GM18909 (cell line): ENCODE measurements around the gene SLC4A1AP.

Source experiments
- ATAC-seq: cut with Tn5 transposase; IDR thresholded peaks from one replicate; pipeline ENCODE4 v1.9.1; 2021; ENCODE audit warnings: mild to moderate bottlenecking; ENCODE audit not compliant: unreplicated experiment, poor library complexity

SLC4A1AP gene

GRCh38 chr2:27697660-27698059 is 34.0 kb downstream of the SLC4A1AP start:
- no peak for ATAC-seq

DNA sequence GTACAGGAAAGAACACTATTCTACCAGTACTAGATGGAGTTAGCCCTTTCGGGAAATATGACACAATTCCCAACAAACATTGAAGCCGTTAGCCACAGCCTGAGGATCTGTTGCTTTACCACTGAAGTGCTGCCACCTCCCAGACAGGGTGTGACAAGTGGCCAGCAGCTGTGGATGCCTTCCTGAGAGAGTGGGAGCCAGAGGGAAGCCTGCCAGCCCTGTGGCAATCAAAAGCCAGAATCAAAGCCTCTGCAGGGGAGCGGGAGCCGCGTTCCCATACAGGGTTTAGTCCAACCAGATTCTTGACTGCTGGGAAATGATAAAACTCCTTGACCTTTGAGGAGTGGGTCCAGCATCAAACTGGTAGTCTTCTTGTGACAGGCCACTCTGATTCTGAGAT is 38.0 kb downstream of the SLC4A1AP start:
- no peak for ATAC-seq

DNA sequence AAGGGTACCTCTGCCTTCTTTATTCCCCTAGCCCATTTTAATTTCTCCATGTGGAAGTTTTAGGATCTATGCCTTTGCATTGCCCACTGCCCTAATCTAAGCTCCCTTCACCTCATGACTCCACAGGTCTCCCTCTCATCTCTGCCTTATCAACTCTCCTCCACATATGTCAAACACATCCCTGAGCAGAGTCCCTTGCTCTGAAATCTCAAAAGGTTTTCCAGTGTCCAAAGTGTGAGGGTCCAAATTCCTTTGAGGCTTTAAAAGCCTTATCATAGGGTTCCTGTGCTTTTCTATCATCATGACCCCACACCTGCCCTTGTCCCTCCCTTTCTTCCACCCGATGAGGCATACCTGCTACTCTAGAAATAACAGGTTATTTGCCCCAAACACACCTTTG is 38.6 kb downstream of the SLC4A1AP start:
- ATAC-seq, result no peak

- no peak for ATAC-seq
These were observed 40.1 kb downstream of the SLC4A1AP start for GRCh38 chr2:27703638-27704341.

GRCh38 chr2:27704342-27704876 is 40.7 kb downstream of the SLC4A1AP start:
- ATAC-seq, result no peak

DNA sequence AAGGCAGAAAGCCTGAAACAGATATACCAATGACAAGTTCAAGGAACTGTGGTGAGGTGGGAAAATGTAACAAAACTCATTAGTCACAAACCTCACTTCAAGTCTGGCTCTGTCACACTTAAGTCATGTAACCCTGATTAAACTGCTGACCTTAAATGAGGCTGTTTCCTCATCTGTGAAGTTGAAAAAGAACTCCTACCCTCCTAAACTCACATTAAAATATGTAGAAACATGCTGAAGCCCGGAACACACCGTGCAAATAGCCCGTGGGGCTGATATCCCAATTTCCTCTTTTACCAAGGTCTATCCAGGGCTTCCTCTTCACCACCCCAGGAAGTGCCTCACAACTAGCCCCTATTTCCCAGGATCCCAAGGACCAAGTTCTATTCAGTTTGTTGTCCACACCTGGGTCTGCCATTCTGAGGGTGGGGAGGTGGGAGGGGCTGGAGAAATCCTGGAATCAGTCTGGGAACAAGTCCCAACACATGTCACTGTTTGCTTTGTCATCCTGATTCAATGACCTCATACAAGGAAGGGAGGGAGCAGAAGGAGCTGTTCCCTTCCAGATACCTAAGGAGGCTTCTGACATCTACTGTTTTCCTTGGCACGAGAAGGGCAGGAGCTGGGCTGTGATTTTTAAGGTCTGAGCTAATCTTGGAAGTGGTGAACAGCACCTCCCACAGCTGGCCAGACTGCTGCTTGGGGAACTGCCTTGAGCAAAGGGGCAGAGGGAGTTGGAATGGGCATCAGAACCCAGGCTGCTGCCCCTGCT is 42.3 kb downstream of the SLC4A1AP start:
- no peak for ATAC-seq

DNA sequence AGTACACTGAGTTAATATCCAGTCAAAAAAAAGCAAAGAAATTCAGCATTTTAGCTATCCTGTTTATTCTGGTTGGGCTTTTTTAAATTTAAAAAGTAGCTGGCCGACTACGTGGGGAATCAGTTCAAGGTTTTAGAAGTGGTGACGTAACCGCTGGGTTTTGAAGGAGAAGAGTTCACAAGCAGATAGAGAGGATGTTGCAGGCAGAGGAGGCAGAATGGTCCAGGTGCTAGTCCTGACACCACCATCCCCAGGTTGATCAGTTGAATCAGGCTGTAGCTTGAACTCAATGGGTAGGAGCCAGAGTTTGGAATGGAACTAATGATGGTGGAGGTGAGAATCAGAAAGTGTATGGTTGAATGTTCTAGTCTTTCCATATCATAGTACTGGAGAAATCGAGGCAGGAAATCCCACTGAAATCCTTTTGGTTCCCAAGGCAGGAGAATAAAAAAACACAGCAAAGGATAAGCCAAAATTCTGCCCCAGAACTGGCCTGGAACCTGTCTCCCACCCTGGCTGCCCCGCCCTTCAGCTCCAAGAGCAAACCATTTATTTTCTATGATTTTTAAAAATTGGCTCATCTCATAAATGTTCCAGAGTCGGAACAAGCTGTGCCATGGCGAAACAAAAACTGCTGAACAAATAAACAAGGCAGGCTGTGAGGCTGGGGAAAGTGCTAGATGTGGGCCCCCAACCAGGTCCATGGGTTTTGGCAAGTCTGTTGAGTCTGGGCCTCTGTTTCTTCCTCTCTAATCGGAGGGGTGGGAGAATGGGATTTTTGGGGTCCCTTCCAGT is 44.0 kb downstream of the SLC4A1AP start:
- ATAC-seq, result no peak

DNA sequence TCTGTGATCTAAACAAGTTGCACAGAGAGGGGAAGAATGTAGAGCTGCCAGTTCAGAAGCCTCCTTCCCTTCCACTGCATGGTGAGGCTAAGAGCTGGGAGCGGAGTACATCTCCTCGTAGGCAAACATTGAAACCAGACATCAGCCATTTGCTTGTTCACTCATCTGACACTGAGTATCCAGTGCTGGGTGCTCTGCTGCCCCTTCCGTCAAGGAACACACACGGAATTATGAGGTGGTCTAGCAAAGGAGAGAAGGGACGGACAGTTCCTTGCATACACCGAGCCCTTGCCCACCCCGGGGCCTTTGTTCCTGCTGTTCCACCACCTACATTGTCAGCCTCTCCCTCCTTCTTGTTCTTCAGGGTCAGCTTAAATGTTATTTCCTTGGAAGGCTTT is 44.6 kb downstream of the SLC4A1AP start:
- ATAC-seq, result no peak

- ATAC-seq, result no peak
These were observed 45.0 kb downstream of the SLC4A1AP start for GRCh38 chr2:27708666-27709065.

DNA sequence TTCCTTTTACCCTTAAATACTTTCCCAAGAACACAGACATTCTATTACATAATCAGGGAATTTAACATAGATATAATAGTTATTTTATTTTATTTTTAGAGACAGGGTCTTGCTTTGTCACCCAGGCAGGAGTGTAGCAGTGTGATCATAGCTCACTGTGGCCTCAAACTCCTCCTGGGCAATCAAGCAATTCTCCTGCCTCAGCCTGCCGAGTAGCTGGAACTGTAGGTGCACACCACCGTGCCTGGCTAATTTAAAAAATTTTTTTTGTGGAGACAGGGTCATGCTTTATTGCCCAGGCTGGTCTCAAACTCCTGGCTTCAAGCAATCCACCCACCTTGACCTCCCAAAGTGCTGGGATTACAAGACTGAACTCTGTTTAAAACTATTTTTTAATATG is 45.6 kb downstream of the SLC4A1AP start:
- ATAC-seq, result no peak

DNA sequence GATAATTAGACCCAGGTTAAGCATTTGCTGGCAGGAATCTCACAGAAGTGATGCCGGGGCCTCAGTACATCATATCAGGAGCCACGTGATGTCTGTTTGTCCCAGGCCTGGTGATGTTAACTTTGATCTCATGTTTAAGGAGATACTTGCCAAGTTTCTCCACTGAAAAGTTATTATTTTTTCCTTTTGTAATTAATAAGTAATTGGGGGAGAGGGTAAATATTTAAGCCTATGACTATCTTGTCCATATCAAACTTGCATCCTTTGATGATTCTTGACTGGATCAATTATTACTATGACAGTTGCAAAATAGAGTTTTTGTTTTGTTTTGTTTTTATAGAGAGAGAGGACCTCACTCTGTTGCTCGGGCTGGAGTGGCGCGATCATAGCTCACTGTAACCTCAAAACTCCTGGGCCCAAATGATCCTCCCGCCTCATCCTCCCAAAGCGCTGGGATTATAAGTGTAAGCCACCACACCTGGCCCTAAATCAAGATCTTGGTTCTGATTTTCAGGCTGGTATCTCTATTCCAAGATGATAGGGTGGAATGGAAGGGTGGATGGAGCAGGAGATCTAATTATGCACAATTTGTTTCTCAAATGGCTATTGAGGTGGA is 46.4 kb downstream of the SLC4A1AP start:
- ATAC-seq, result no peak

- no peak for ATAC-seq
These were observed 47.1 kb downstream of the SLC4A1AP start for GRCh38 chr2:27710640-27711430.

DNA sequence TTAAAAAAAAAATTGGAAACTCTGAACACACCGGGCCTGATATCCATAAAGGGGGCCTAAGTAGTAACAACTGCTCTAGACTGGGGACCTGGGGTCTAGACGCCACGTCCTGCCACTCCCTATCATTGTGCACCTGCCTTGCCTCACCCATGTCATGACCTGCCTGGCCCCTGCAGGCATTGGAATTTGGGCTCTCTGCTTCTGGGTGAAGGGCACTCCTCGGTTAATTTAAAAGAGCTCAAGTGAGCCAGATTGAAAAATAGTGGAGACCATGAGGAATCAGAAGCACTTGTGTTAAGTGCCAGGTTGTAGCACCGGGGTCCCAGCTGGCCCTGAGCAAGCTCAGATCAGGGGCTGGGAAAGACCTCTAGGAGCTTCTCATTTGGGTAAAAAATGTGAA is 48.1 kb downstream of the SLC4A1AP start:
- no peak for ATAC-seq

DNA sequence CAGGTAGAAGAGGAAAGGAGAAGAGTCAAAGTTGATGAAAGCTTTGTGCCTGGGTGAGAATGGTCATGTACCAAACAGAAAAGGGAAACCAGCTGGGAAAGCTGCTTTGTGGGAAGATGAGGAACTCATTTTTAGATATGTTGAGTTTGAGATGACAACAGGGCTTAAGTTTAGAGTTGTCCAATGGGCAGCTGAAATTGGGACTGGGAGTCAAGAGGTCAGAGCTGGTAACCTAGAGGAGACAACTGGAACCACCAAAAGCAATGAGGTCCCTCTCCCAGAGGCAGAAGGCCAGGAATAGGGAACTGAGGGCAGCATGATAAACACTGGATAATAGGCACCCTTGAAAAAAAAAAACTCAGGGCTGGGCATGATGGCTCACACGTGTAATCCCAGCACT is 48.8 kb downstream of the SLC4A1AP start:
- no peak for ATAC-seq

DNA sequence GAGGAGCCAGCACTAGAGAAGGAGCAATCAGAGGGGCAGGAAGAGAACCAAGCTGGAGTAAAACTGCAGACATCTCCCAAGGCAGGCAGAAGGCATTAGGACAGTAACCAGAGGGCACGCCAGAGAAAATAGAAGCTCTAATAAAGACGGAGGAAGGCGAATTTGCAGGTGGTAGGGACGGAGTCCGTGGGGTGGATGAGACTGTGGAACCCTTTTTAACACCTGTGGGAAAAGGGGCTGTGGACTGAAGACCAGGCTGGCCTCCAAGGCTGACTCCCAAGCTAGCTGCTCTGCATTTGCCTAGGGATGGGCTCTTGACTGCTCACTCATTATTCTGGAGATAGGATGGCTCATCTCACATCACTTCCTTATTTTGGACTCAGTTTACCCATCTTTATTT is 49.5 kb downstream of the SLC4A1AP start:
- ATAC-seq, result no peak

DNA sequence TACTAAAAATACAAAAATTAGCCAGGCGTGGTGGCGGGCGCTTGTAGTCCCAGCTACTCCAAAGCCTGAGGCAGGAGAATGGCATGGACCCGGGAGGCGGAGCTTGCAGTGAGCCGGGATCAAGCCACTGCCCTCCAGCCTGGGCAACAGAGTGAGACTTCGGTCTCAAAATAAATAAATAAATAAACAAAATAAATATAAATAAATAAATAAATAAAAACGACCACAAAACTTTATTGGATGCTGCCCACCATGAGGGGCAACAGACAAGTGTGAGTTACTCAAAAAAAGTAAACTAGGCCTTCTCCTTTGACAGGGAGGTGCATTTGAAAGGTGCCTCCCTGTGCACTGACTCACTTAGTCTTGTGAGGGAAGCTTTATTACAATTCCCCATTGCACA is 50.4 kb downstream of the SLC4A1AP start:
- no peak for ATAC-seq

- no peak for ATAC-seq
These were observed 51.2 kb downstream of the SLC4A1AP start for GRCh38 chr2:27714851-27715291.

DNA sequence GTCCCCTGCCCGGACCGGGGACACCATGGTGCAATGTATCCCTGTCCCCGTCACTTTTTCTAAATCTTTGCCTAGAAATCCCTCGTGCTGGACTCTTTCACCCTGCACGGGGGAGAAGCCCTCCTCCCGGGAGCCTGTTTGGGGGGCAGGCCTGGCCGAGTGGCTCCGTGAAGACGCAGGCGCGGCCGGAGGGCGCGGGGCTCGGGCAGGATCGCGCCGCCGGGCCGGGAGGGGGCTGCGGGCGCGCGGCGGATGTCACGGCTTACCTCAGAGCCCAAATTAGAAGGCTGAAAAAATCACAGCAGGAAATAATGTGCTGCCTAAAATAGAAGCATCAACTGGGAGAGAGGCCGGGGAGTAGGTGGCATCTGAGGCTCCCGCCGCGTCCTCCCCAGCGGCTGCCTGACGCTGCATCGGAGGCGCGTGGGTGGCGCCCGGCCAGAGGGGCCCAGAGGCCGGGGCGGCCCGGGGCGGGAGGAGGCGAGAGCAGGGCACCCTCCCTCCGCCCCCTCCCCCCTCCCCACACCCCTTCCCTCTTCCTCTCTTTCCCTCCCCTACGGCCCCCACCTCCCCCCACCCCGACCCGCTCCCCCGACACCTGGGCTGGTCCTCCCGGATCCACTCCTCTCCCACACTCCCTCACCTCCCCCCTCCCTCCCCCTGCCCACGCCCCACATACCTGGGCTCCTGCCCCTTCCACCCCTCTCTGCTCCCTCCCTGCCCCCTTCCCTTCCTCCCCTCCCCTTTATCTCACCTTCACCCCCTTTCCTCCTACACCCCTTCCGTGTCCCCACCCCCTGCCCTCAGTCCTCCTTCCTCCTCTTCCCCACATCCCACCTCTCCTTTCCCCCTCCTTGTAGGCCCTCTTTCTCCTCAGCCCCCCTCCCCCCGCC is 51.9 kb downstream of the SLC4A1AP start:
- ATAC-seq, result no peak
